Measurements from ENCODE around the gene USP16.

- TF ChIP-seq CTCF (IDR thresholded peaks at IDR 0.05; ENCODE audit: poor library complexity) (no peak), EZH2phosphoT487 (IDR thresholded peaks at IDR 0.05; ENCODE audit: low read depth, severe bottlenecking, unreplicated experiment) (no peak)
Observed at GRCh38 chr21:28979092-28979491, 45.4 kb upstream of the USP16 start.

Measured in hepatocyte (in vitro differentiated cells).